ENCODE results near the gene BEST1. TPM values are rescaled to one million over a fixed set of nuclear protein-coding genes. Genes with fewer than 3 reads are reported as not detected.

BEST1 gene
- total and polyA plus RNA-seq, 2 of the 13 experiments (the other 11 are each of a cell fraction or from before 2014, with no cell fraction given) = 0.09 to 0.65 TPM

DNA sequence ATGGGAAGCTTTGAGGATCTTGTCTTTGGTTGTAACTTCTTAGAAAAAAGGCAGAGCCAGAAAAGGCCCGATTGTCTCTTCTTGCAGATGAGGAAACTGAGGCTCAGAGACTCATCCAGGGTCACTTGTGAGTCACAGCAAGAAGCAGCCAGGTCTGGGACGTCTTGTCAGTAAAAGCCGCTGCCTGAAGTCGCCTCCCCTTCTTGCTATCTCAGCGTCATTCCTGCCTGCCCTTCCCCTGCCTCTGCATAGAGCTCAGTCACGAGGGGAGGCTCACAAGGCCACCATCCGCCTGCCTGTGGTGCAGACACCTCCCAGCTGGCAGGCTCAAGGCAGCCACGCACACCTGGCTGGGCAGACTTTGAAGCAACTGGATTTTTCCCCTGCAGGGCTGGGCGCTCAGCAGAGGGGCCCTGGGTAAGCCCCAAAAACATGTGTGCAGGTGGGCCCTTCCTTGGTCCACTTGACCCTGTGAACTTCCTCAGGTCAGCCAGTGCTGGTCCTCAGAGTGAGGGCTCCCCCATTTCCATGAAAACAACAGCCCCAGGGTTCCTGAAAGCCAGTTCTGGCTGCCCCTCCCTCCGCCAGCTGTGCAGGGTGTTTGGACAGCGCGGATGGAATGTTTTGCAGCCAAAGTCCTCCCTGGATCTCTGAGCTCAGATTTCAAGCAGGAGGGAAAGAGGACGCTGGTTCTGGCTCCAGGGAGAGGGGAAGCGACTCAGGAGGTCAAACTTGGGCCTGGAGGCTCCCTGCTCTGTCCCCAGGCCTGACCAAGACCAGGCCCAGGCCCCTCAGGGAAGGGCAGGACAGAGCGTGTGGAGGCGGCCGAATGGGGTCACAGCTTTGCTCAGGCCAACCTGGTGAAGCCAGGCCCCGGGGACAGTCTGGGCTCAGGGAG lies 26.7 kb upstream of the BEST1 start (continued):
- TF ChIP-seq NAIF1 (CRISPR knock-in tag; IDR thresholded peaks at IDR 0.05; ENCODE audit: borderline replicate concordance) (no peak), ZNF10 (CRISPR knock-in tag; IDR thresholded peaks at IDR 0.05; ENCODE audit: borderline replicate concordance, low read depth) (no peak), ZNF850 (CRISPR knock-in tag; conservative IDR thresholded peaks at IDR 0.05) (no peak), ZFP90 (CRISPR knock-in tag; IDR thresholded peaks at IDR 0.05; ENCODE audit: borderline replicate concordance) (peak; percentile 79; the same call in 1 of the 2 replicates), RBM22 (optimal IDR thresholded peaks at IDR 0.05; ENCODE audit: low read length) (no peak), ZNF282 (IDR thresholded peaks at IDR 0.05; ENCODE audit: partially characterized antibody) (no peak), AHR (CRISPR knock-in tag; IDR thresholded peaks at IDR 0.05) (no peak; the same call in 1 of the 2 replicates), ZNF296 (CRISPR knock-in tag; conservative IDR thresholded peaks at IDR 0.05) (0 out of 2 replicates have a peak, but pooled peaks have one; percentile 65), ZNF775 (CRISPR knock-in tag; IDR thresholded peaks at IDR 0.05; ENCODE audit: borderline replicate concordance) (no peak), ATF7 (IDR thresholded peaks at IDR 0.05) (no peak), ATF7 (CRISPR knock-in tag; IDR thresholded peaks at IDR 0.05) (0 out of 2 replicates have a peak, but pooled peaks have one; percentile 62), ZBTB8A (CRISPR knock-in tag; IDR thresholded peaks at IDR 0.05; ENCODE audit: borderline replicate concordance, low read depth) (no peak), MEF2D (CRISPR knock-in tag; IDR thresholded peaks at IDR 0.05) (no peak; the same call in 1 of the 2 replicates), EZH2 (conservative IDR thresholded peaks at IDR 0.05; ENCODE audit: low read depth, low read length) (no peak), RFXAP (CRISPR knock-in tag; IDR thresholded peaks at IDR 0.05; ENCODE audit: borderline replicate concordance) (peak; percentile 80; the same call in 1 of the 2 replicates)
- TF ChIP-seq, protein P1, sequence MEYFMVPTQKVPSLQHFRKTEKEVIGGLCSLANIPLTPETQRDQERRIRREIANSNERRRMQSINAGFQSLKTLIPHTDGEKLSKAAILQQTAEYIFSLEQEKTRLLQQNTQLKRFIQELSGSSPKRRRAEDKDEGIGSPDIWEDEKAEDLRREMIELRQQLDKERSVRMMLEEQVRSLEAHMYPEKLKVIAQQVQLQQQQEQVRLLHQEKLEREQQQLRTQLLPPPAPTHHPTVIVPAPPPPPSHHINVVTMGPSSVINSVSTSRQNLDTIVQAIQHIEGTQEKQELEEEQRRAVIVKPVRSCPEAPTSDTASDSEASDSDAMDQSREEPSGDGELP (IDR thresholded peaks at IDR 0.05; ENCODE audit: borderline replicate concordance, low read depth) = peak; percentile 99
- TF ChIP-seq, protein P2, sequence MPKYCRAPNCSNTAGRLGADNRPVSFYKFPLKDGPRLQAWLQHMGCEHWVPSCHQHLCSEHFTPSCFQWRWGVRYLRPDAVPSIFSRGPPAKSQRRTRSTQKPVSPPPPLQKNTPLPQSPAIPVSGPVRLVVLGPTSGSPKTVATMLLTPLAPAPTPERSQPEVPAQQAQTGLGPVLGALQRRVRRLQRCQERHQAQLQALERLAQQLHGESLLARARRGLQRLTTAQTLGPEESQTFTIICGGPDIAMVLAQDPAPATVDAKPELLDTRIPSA (CRISPR knock-in tag; IDR thresholded peaks at IDR 0.05; ENCODE audit: borderline replicate concordance) = no peak
- TF ChIP-seq, protein P3, sequence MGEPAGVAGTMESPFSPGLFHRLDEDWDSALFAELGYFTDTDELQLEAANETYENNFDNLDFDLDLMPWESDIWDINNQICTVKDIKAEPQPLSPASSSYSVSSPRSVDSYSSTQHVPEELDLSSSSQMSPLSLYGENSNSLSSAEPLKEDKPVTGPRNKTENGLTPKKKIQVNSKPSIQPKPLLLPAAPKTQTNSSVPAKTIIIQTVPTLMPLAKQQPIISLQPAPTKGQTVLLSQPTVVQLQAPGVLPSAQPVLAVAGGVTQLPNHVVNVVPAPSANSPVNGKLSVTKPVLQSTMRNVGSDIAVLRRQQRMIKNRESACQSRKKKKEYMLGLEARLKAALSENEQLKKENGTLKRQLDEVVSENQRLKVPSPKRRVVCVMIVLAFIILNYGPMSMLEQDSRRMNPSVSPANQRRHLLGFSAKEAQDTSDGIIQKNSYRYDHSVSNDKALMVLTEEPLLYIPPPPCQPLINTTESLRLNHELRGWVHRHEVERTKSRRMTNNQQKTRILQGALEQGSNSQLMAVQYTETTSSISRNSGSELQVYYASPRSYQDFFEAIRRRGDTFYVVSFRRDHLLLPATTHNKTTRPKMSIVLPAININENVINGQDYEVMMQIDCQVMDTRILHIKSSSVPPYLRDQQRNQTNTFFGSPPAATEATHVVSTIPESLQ (CRISPR knock-in tag; conservative IDR thresholded peaks at IDR 0.05) = no peak
- TF ChIP-seq, protein P4, sequence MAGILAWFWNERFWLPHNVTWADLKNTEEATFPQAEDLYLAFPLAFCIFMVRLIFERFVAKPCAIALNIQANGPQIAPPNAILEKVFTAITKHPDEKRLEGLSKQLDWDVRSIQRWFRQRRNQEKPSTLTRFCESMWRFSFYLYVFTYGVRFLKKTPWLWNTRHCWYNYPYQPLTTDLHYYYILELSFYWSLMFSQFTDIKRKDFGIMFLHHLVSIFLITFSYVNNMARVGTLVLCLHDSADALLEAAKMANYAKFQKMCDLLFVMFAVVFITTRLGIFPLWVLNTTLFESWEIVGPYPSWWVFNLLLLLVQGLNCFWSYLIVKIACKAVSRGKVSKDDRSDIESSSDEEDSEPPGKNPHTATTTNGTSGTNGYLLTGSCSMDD (CRISPR knock-in tag; IDR thresholded peaks at IDR 0.05) = no peak
- TF ChIP-seq, protein P5, sequence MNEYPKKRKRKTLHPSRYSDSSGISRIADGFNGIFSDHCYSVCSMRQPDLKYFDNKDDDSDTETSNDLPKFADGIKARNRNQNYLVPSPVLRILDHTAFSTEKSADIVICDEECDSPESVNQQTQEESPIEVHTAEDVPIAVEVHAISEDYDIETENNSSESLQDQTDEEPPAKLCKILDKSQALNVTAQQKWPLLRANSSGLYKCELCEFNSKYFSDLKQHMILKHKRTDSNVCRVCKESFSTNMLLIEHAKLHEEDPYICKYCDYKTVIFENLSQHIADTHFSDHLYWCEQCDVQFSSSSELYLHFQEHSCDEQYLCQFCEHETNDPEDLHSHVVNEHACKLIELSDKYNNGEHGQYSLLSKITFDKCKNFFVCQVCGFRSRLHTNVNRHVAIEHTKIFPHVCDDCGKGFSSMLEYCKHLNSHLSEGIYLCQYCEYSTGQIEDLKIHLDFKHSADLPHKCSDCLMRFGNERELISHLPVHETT (CRISPR knock-in tag; conservative IDR thresholded peaks at IDR 0.05) = 0 out of 2 replicates have a peak, but pooled peaks have one; percentile 41
- TF ChIP-seq, protein P6, sequence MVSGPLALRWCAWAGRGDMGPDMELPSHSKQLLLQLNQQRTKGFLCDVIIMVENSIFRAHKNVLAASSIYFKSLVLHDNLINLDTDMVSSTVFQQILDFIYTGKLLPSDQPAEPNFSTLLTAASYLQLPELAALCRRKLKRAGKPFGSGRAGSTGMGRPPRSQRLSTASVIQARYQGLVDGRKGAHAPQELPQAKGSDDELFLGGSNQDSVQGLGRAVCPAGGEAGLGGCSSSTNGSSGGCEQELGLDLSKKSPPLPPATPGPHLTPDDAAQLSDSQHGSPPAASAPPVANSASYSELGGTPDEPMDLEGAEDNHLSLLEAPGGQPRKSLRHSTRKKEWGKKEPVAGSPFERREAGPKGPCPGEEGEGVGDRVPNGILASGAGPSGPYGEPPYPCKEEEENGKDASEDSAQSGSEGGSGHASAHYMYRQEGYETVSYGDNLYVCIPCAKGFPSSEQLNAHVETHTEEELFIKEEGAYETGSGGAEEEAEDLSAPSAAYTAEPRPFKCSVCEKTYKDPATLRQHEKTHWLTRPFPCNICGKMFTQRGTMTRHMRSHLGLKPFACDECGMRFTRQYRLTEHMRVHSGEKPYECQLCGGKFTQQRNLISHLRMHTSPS (CRISPR knock-in tag; IDR thresholded peaks at IDR 0.05; ENCODE audit: low read depth) = no peak
